ENCODE data around the gene UMPS. TPM values are rescaled to one million over a fixed set of nuclear protein-coding genes. Genes with fewer than 3 reads are reported as not detected.

UMPS gene
- total RNA-seq, 1 donor from 2014 or later: 52.8 TPM

DNA sequence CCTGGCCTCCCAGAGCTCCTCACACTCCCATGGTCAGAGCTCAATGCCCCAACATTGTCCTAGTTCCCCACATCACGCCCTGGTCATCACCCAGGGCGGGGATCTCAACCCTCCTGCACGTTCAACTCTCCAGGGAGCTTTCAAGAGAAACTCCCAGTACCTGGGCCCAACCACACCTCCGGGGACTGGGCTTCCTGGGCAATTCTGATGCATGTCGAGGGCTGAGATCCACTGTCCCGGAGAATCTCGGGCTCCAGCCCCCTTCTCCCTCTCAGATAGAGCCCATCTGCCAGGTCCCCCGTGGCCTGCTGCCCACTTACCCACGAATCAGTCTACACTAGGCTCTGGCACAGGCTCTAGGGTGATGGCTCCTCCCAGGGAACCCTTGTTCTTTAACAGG lies 39.2 kb downstream of the UMPS start:
- no peak overlapping the region for H3K27ac Mint-ChIP-seq
- H3K27me3 Mint-ChIP-seq (ENCODE audit: low read depth): peaks cover 22% of the 10 kb centered on the region
- no peaks in the 10 kb centered on the region for H3K36me3 Mint-ChIP-seq (ENCODE audit: low read depth)
- no peak for DNase-seq (ENCODE audit: low spot score)
- no peaks in the 10 kb centered on the region for H3K4me1 Mint-ChIP-seq (ENCODE audit: low read depth)
- H3K9me3 Mint-ChIP-seq: no peaks in the 10 kb centered on the region
- H3K4me3 Mint-ChIP-seq (ENCODE audit: low read depth): no peak overlapping the region
- intact Hi-C loops (cut with micrococcal nuclease): no loop called here

DNA sequence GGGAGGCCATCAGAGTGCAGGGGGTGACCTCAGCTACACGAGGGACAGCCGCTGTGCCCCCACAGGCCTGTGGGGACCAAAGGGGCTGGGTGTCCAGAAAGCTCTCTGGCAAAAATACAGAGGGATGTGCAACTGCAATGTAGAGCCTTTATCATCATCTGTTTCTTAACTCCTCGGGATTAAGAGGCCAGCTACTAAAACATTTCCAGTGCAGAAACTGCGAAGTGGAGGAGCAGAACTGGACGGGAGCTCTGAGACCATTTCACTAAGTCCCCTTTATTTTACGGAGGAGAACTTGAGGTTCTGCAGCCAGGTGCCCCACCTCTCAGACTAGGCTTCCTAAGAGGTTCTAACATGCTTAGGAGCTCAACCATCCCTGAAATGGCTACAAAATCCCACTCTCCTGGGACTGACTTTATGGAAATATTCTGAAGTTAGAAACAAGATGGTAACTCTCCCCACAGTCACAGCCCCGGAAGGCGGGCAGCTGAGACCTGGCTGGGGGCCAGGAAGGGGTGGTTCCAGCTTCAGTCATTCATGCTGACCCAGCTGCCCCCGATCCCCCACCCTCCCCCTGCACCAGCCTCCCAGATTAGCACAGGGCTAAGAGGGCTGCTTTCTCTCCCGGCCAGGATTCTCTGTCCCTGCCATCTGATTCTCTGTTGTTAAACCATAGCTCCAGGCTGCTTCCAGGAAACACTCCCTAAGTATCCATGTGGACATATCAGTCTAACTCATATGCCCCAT lies 40.3 kb downstream of the UMPS start:
- intact Hi-C loops (cut with micrococcal nuclease): no loop called here

DNA sequence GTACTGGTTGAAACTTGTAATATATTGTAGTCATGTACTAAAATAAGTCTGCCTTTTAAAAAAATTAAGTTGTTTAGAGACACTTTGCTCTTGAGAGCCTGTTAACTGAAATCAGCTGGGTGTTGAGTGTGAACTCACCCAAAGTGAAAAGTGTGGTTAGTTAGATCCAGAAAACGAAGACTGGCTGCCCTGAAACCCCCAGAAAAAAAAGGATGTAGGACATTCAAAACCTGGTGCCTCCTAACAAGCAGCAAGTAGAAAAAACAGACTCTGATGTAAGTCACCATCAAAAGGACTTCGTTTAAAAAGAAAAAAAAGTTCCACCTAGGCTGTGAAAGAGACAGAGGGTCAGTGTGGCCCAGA lies 40.8 kb downstream of the UMPS start:
- DNase-seq (ENCODE audit: low spot score): no peak
- Mint-ChIP-seq H3K9me3 (no peaks in the 10 kb centered on the region), H3K4me3 (ENCODE audit: low read depth) (no peak overlapping the region), H3K4me1 (ENCODE audit: low read depth) (no peaks in the 10 kb centered on the region), H3K36me3 (ENCODE audit: low read depth) (no peaks in the 10 kb centered on the region), H3K27ac (no peak overlapping the region), H3K27me3 (ENCODE audit: low read depth) (peaks cover 22% of the 10 kb centered on the region)
- intact Hi-C loops (cut with micrococcal nuclease): no loop called here

More for the DNA sequence above, 40.3 kb downstream of the UMPS start:
- Mint-ChIP-seq H3K4me3 (ENCODE audit: low read depth) (no peak overlapping the region), H3K36me3 (ENCODE audit: low read depth) (no peaks in the 10 kb centered on the region), H3K27ac (no peak overlapping the region), H3K9me3 (no peaks in the 10 kb centered on the region), H3K27me3 (ENCODE audit: low read depth) (peaks cover 22% of the 10 kb centered on the region), H3K4me1 (ENCODE audit: low read depth) (no peaks in the 10 kb centered on the region)
- DNase-seq (ENCODE audit: low spot score): no peak

DNA sequence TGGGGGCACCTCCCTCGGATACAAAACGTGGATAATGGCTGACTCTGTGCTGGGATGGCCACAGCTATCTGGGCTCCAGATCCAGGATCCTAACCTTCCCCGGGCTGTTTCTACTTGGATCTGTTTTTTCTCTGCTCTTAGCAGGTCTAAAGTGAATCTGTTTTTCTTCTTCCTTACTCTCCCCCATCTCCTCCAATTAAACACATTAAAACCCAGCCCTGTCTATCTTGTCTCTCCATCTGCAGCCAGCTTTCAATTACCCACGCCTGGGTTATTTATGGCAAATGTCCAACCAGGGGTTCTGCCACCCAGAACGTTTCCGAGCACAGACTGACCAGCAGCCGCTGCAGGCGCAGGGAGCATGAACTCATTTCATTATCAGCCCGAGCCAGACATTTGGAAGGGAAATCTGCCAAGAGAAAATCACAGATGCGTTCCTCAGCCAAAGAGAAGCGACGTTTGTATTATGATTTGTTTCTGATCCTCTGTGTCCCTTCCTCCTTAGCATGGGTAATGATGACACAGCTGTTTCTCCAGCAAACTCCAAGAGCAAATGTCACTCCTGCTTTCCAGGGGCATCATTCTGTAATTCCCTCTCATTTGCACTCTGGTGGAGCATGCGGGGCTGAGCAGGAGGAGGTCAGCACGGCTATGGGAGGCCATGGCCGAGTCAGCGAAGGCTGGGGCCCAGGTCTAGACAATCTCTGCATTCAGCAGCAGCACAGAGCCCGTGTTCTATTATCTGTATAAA lies 42.0 kb downstream of the UMPS start:
- H3K27me3 Mint-ChIP-seq (ENCODE audit: low read depth): peaks cover 18% of the 10 kb centered on the region
- no peak overlapping the region for H3K4me3 Mint-ChIP-seq (ENCODE audit: low read depth)
- H3K4me1 Mint-ChIP-seq (ENCODE audit: low read depth): no peaks in the 10 kb centered on the region
- H3K27ac Mint-ChIP-seq: no peak overlapping the region
- intact Hi-C loops (cut with micrococcal nuclease): no loop called here
- H3K9me3 Mint-ChIP-seq: no peaks in the 10 kb centered on the region
- H3K36me3 Mint-ChIP-seq (ENCODE audit: low read depth): no peaks in the 10 kb centered on the region
- DNase-seq (ENCODE audit: low spot score): no peak

DNA sequence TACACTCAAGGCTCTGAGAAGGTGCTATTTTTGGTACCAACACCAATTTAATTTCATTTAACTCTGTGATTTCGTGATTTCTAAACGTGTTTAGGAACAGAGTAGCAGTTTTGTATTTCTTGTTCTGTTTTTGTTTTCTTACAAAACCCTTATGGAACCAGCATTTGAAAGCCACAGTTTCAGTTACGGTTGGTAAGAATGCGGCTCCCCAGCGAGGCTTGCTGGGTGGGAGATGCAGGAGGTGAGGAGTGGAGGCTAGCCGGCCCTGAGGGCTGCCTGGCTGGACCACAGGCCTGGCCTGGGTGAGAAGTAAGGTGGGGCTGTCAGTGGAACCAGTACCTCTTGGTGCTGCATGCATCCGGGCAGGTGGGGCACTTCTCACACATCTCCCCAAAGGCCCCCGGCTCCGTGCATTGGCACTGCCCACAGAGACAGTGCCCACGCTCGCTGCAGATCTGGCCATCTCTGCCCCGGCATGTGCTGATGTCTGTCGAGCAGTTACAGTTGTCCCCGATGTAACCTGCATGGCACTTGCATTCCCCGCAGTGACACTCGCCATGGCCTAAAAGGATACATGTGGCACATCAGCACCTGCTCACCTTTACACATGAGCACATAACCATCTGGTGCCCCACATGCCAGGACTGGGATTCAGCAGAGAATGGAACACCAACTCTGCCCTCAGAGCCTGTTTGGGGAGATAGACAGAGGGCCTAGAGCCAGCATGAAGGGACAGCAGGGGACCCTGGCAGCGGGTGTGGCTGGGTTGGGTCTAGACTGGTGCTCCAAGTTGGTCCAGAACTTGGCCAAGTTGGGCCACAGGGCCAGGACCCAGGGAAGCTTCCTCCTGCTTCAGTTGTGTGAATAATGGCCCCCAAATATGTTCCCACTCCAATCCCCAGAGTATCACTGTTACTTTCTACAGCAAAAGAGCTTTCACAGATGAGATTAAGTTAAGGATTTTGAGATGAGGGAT lies 43.4 kb downstream of the UMPS start:
- no peaks in the 10 kb centered on the region for H3K9me3 Mint-ChIP-seq
- peaks cover 18% of the 10 kb centered on the region for H3K27me3 Mint-ChIP-seq (ENCODE audit: low read depth)
- H3K36me3 Mint-ChIP-seq (ENCODE audit: low read depth): no peaks in the 10 kb centered on the region
- H3K4me1 Mint-ChIP-seq (ENCODE audit: low read depth): no peaks in the 10 kb centered on the region
- H3K27ac Mint-ChIP-seq: no peak overlapping the region
- H3K4me3 Mint-ChIP-seq (ENCODE audit: low read depth): no peak overlapping the region
- DNase-seq (ENCODE audit: low spot score): no peak
- intact Hi-C loops (cut with micrococcal nuclease): no loop called here

DNA sequence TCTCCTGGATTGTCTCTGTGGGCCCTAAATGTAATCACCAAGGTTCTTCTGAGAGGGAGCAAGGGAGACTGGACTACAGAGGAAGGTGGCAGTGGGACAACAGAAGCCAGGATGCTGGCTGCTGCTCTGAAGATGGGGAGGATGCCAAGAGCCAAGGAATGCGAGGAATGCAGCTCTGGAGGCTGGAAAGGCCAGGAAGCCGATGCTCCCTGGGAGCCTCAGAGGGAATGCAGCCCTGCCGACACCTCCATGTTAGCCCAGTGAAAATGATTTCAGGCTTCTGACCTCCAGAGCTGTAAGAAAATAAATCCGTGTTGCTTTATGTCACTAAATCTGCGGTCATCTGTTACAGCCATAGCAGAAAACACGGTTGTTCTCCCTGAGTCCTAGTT lies 44.1 kb downstream of the UMPS start:
- intact Hi-C loops (cut with micrococcal nuclease): no loop called here
- no peaks in the 10 kb centered on the region for H3K9me3 Mint-ChIP-seq
- no peaks in the 10 kb centered on the region for H3K36me3 Mint-ChIP-seq (ENCODE audit: low read depth)
- H3K27me3 Mint-ChIP-seq (ENCODE audit: low read depth): peaks cover 18% of the 10 kb centered on the region
- H3K27ac Mint-ChIP-seq: no peak overlapping the region
- H3K4me3 Mint-ChIP-seq (ENCODE audit: low read depth): no peak overlapping the region
- DNase-seq (ENCODE audit: low spot score): no peak
- no peaks in the 10 kb centered on the region for H3K4me1 Mint-ChIP-seq (ENCODE audit: low read depth)

DNA sequence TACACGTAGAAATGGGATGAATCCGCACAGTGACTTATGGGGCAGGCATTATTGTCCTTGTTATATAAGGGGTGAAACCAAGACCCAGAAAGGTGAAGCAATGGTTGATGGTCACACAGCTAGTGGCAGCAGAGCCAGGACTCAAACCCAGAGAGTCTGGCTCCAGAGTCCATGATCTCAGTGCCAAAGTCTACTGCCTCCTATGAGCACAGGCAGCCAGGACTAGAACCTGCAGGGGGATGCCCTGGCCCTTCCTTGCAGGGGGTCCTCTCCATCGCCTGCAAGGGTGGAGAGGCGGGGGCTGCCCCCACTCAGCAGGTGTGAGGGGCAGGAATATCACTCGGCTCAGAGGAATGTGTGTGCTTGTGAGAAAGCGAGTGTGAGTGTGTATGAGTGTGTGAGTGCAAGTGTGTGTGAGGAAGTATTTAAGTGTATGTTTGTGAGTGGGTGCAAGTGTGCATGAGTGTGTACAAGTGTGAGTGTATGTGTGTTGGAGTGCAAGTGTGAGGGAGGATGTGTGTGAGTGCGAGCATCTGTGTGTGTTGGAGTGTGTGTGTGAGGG lies 44.7 kb downstream of the UMPS start:
- intact Hi-C loops (cut with micrococcal nuclease): no loop called here
- H3K9me3 Mint-ChIP-seq: no peaks in the 10 kb centered on the region
- H3K36me3 Mint-ChIP-seq (ENCODE audit: low read depth): no peaks in the 10 kb centered on the region
- H3K4me3 Mint-ChIP-seq (ENCODE audit: low read depth): no peak overlapping the region
- H3K27ac Mint-ChIP-seq: no peak overlapping the region
- H3K4me1 Mint-ChIP-seq (ENCODE audit: low read depth): no peaks in the 10 kb centered on the region
- no peak for DNase-seq (ENCODE audit: low spot score)
- H3K27me3 Mint-ChIP-seq (ENCODE audit: low read depth): peaks cover 18% of the 10 kb centered on the region

DNA sequence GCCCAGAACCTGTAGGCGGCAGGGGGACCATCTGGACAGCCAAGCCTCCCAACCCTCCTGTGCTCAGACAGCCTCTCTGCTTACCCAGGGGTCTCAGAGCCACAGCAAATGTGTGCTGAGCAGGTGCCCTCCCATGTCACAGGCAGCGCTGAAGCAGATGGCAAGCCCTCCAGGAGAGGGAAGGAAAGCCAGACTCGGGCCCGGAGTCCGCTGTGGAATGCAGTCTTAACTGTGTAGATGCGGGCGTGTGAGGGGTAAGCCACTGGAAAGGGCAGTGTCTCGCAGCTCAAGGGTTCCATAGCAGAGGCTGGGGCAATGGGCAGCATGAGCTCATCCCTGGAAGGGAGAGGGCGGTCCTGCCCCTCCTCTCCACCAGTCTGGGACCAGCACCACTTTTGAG lies 45.6 kb downstream of the UMPS start:
- Mint-ChIP-seq H3K27me3 (ENCODE audit: low read depth) (peaks cover 18% of the 10 kb centered on the region), H3K4me3 (ENCODE audit: low read depth) (no peak overlapping the region), H3K9me3 (no peaks in the 10 kb centered on the region), H3K36me3 (ENCODE audit: low read depth) (no peaks in the 10 kb centered on the region), H3K27ac (no peak overlapping the region), H3K4me1 (ENCODE audit: low read depth) (peaks cover 3% of the 10 kb centered on the region)
- no peak for DNase-seq (ENCODE audit: low spot score)
- intact Hi-C loops (cut with micrococcal nuclease): no loop called here

DNA sequence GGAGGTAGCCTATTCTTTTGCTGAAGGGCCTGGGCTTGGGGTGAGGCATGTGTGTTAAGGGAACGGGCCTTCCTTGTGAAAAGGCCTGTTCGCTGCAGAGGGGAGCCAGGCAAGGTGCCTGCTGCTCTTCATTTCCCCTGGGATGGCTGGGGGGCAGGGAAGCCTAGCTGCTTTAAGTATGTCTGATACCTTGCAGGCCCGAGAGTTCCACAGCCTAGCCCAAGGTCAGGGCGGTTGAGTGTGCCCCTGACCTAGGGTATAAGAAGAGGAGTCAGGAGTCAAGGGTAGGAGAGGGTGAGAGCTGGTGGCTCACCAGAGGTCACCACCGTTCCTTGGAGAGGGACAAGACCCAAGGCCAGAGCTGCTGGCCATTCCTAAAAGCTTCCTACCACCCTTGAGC lies 46.6 kb downstream of the UMPS start:
- peaks cover 13% of the 10 kb centered on the region for H3K27me3 Mint-ChIP-seq (ENCODE audit: low read depth)
- peaks cover 3% of the 10 kb centered on the region for H3K4me1 Mint-ChIP-seq (ENCODE audit: low read depth)
- intact Hi-C loops (cut with micrococcal nuclease): no loop called here
- H3K4me3 Mint-ChIP-seq (ENCODE audit: low read depth): no peak overlapping the region
- no peaks in the 10 kb centered on the region for H3K36me3 Mint-ChIP-seq (ENCODE audit: low read depth)
- H3K9me3 Mint-ChIP-seq: no peaks in the 10 kb centered on the region
- no peak for DNase-seq (ENCODE audit: low spot score)
- H3K27ac Mint-ChIP-seq: no peak overlapping the region

DNA sequence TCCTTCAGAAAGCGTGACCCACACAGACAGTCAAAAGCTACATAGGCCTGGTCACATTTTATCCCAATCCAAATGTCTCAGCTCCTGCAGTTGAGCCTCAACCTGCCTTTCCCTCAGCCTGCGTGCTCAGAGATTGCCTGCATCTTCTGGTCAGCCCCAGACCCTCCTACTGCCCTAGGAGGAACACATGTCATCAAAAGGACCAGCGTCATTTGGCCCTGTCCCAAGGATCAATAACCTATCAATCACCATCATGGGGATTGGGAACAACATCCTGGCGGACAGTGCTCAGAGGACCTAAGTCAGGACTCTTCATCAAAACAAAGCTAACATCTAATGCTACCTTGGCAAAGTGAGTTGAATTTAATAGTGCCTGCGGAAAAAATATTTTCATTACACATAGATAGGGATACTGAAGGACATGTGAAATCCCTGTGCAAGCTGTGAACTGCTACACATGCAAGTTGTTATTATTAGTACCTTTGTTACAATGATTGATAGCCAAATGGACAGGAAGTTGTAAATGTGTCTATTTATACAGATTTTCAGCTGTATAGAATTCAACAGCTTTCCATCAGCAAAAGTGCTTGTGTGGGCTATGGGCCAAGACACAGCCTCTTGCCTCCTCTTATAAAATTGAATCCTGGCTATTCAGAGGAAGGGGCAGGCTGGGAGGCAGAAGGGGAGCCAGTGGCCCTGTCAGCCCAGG lies 47.7 kb downstream of the UMPS start:
- intact Hi-C loops (cut with micrococcal nuclease): no loop called here
- H3K36me3 Mint-ChIP-seq (ENCODE audit: low read depth): no peaks in the 10 kb centered on the region
- H3K9me3 Mint-ChIP-seq: no peaks in the 10 kb centered on the region
- peaks cover 8% of the 10 kb centered on the region for H3K27me3 Mint-ChIP-seq (ENCODE audit: low read depth)
- H3K4me1 Mint-ChIP-seq (ENCODE audit: low read depth): peaks cover 3% of the 10 kb centered on the region
- no peak overlapping the region for H3K4me3 Mint-ChIP-seq (ENCODE audit: low read depth)
- DNase-seq (ENCODE audit: low spot score): no peak
- H3K27ac Mint-ChIP-seq: no peak overlapping the region

DNA sequence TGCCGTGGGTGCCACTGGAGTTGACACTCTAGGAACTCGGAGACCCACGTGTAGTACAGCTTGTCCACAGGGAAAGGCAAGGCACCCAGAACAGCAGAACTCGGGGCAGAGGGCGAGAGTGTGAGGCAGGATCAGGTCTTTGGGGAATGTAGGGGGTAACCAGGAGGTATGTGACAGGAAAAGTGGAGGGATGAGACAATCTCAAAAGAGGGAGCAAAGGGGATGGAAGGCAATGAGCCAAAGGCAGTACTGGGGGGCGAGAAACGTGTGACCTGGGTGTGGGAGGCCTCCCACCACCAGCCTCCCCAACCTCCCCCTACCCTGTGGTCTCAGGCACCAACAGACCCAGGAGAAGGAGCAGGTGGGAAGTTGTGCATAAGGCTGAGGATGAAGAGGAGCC lies 48.9 kb downstream of the UMPS start:
- Mint-ChIP-seq H3K36me3 (ENCODE audit: low read depth) (no peaks in the 10 kb centered on the region), H3K4me1 (ENCODE audit: low read depth) (peaks cover 3% of the 10 kb centered on the region), H3K27ac (no peak overlapping the region), H3K4me3 (ENCODE audit: low read depth) (no peak overlapping the region), H3K27me3 (ENCODE audit: low read depth) (peaks cover 3% of the 10 kb centered on the region), H3K9me3 (no peaks in the 10 kb centered on the region)
- no peak for DNase-seq (ENCODE audit: low spot score)
- intact Hi-C loops (cut with micrococcal nuclease): no loop called here

DNA sequence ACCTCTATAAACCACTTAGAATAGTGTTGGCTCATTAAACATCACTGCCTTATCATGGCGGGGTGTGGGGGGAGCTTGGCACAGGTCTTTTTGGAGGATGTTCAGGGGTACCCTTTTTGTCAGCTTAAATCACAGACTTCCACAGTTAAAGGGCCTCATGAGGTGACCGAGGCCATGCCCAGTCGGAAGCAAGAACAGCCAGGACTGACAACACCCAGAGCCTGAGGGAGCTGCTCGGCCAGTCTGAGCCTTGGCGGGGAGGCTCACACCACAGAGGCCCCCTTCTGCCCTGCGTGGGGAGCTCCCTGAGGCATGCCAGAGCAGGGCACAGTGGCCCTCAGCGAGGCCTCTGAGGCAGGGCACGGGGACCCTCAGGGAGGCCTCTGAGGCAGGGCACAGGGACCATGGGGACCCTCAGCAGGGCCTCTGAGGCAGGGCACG lies 49.5 kb downstream of the UMPS start:
- H3K4me1 Mint-ChIP-seq (ENCODE audit: low read depth): peaks cover 5% of the 10 kb centered on the region
- intact Hi-C loops (cut with micrococcal nuclease): no loop called here
- H3K36me3 Mint-ChIP-seq (ENCODE audit: low read depth): no peaks in the 10 kb centered on the region
- DNase-seq (ENCODE audit: low spot score): no peak
- H3K4me3 Mint-ChIP-seq (ENCODE audit: low read depth): no peak overlapping the region
- peaks cover 3% of the 10 kb centered on the region for H3K27me3 Mint-ChIP-seq (ENCODE audit: low read depth)
- no peaks in the 10 kb centered on the region for H3K9me3 Mint-ChIP-seq
- no peak overlapping the region for H3K27ac Mint-ChIP-seq

Measured in activated T-helper 2 cell treated with anti-CD3 and anti-CD28 coated beads, Interferon-gamma antibody, Interleukin-2, Interleukin-4, amounts not matched to agents 10 μg/mL and 5 μg/mL and 100 μg/mL, durations not matched to agents 14 hours and 24 hours and 36 hours (primary cell).